Endothelial cell of umbilical vein (primary cell): ENCODE results near the gene ZNF366. TPM values are rescaled to one million over a fixed set of nuclear protein-coding genes. Genes with fewer than 3 reads are reported as not detected.

ENCODE experiments used
- BruUV-seq: library from RNA; stranded (reverse); fragments of 400-500 nt; replicated peaks from 2 replicates; lab custom pipeline; 2021; lab: Mats Ljungman, UMichigan
- CTCF ChIA-PET: fragments of 300-600, 350-600 bp; sonication (Branson Sonifier 250); formaldehyde crosslinking; loops from one replicate; lab custom pipeline; 2021; ENCODE audit warnings: antibody characterized with exemption, inconsistent platforms; lab: Charles Lee
- POLR2A ChIA-PET: fragments of 300-600, 350-600 bp; sonication (Branson Sonifier 250); formaldehyde crosslinking; loops from one replicate; lab custom pipeline; 2021; ENCODE audit warnings: antibody characterized with exemption, inconsistent platforms; lab: Charles Lee
- DNase-seq: peaks from one replicate; pipeline ENCODE4 v3.0.0-alpha.2; 2011; ENCODE audit warnings: low read depth, low spot score
- FAIRE-seq: peaks from 2 replicates; lab custom pipeline; 2011; peaks lifted over from hg19 to GRCh38; lab: Jason Lieb, UNC
- H2AFZ ChIP-seq: 2 replicates; pipeline ENCODE4 v1.6.0; 2012; ENCODE audit warnings: low read depth, low read length, control low read depth, inconsistent platforms
- H3K27ac ChIP-seq: 2 replicates; pipeline ENCODE4 v1.5.1; 2011; ENCODE audit warnings: low read depth, mild to moderate bottlenecking, control low read depth, low read length, moderate library complexity; ENCODE audit not compliant: insufficient read depth
- H3K27me3 ChIP-seq, 2 experiments: 2 replicates each; pipeline versions ENCODE4 v1.6.0 to v1.6.1; 2011; ENCODE audit warnings: low read length in 2 of 2, mixed read lengths in 1 of 2; ENCODE audit not compliant: control insufficient read depth in 2 of 2, insufficient read depth in 2 of 2
- H3K36me3 ChIP-seq, 2 experiments: 2 replicates in 1 of 2; 3 replicates in 1 of 2; pipeline ENCODE4 v1.5.1; 2011; ENCODE audit warnings: low read length in 2 of 2, mild to moderate bottlenecking in 1 of 2, moderate library complexity in 1 of 2; ENCODE audit not compliant: control insufficient read depth in 2 of 2, insufficient read depth in 2 of 2; ENCODE audit errors: extremely low read depth in 1 of 2
- H3K4me1 ChIP-seq: 3 replicates; pipeline ENCODE4 v1.5.1; 2011; ENCODE audit warnings: mild to moderate bottlenecking, low read length; ENCODE audit not compliant: control insufficient read depth, insufficient read depth; ENCODE audit errors: extremely low read depth
- H3K4me2 ChIP-seq: 2 replicates; pipeline ENCODE4 v1.6.1; 2011; ENCODE audit warnings: low read length, control low read depth, mixed read lengths; ENCODE audit not compliant: insufficient read depth
- H3K4me3 ChIP-seq, 3 experiments: fragments of 200-600 bp in 1 of 3; sonication (generic), shearing (Covaris generic) in 1 of 3; replicated peaks in 1 of 3; 2 replicates each; pipeline ENCODE4 v1.5.1; 2011 to 2016; ENCODE audit warnings: control low read depth in 3 of 3, low read length in 3 of 3, mild to moderate bottlenecking in 2 of 3, inconsistent platforms in 1 of 3, low read depth in 1 of 3, moderate library complexity in 1 of 3; ENCODE audit not compliant: insufficient read depth in 1 of 3
- H3K79me2 ChIP-seq: 2 replicates; pipeline ENCODE4 v1.6.0; 2012; ENCODE audit warnings: low read length, inconsistent platforms; ENCODE audit not compliant: control insufficient read depth, insufficient read depth
- H3K9ac ChIP-seq: replicated peaks from 2 replicates; pipeline ENCODE3; 2011; ENCODE audit warnings: low read length, control low read depth; ENCODE audit not compliant: insufficient read depth; ENCODE audit errors: extremely low read depth
- H3K9me1 ChIP-seq: replicated peaks from 3 replicates; pipeline ENCODE4 v1.6.0; 2011; ENCODE audit warnings: mild to moderate bottlenecking, low read length; ENCODE audit not compliant: control insufficient read depth, insufficient read depth; ENCODE audit errors: extremely low read depth
- H3K9me3 ChIP-seq: replicated peaks from 2 replicates; pipeline ENCODE4 v1.5.1; 2012; ENCODE audit warnings: low read length, inconsistent platforms; ENCODE audit not compliant: control insufficient read depth, insufficient read depth
- H4K20me1 ChIP-seq: replicated peaks from 2 replicates; pipeline ENCODE3; 2011; ENCODE audit warnings: mild to moderate bottlenecking, low read length; ENCODE audit not compliant: control insufficient read depth, insufficient read depth; ENCODE audit errors: extremely low read depth
- CTCF ChIP-seq, 2 donors: IDR thresholded peaks; 1 replicate in 1 of 2; 2 replicates in 1 of 2; pipeline ENCODE4 v1.5.1; 2011; ENCODE audit warnings: low read length in 2 of 2, mild to moderate bottlenecking in 2 of 2, moderate library complexity in 2 of 2, control low read depth in 1 of 2, inconsistent platforms in 1 of 2, low read depth in 1 of 2; ENCODE audit not compliant: insufficient read depth in 1 of 2; ENCODE audit errors: extremely low read depth in 1 of 2
- EZH2 ChIP-seq: IDR thresholded peaks from 2 replicates; pipeline ENCODE4 v1.6.1; 2012; ENCODE audit warnings: borderline replicate concordance, low read depth, mild to moderate bottlenecking, moderate library complexity, low read length, inconsistent platforms; ENCODE audit not compliant: severe bottlenecking
- FOS ChIP-seq: IDR thresholded peaks from 2 replicates; pipeline ENCODE4 v1.6.1; 2011; ENCODE audit warnings: mild to moderate bottlenecking, low read length, moderate library complexity, borderline replicate concordance; ENCODE audit not compliant: insufficient read depth
- GATA2 ChIP-seq: IDR thresholded peaks from 2 replicates; pipeline ENCODE4 v1.7.0; 2011; ENCODE audit warnings: low read depth, mild to moderate bottlenecking, moderate library complexity, mixed read lengths, low read length; ENCODE audit not compliant: insufficient read length, insufficient read depth
- JUN ChIP-seq: IDR thresholded peaks from 2 replicates; pipeline ENCODE4 v1.6.1; 2011; ENCODE audit warnings: borderline replicate concordance, low read depth; ENCODE audit not compliant: insufficient read length, insufficient read depth
- MAX ChIP-seq: IDR thresholded peaks from 2 replicates; pipeline ENCODE4 v1.6.1; 2011; ENCODE audit not compliant: insufficient read depth, insufficient read length
- MYC ChIP-seq: IDR thresholded peaks from one replicate; pipeline ENCODE4 v1.6.1; 2011; ENCODE audit warnings: mild to moderate bottlenecking, low read depth, low read length
- POLR2A ChIP-seq: IDR thresholded peaks from 2 replicates; pipeline ENCODE4 v1.6.1; 2012; ENCODE audit warnings: low read depth, mild to moderate bottlenecking, control low read depth, low read length
- POLR2AphosphoS5 ChIP-seq: IDR thresholded peaks from 2 replicates; pipeline ENCODE4 v1.6.1; 2012; ENCODE audit warnings: low read depth, mild to moderate bottlenecking, control low read depth, low read length, moderate library complexity; ENCODE audit not compliant: insufficient read depth
- dilution Hi-C: fragments of 300-500 bp; cut with MboI; formaldehyde crosslinking; loops from one replicate; pipeline ENCODE4 v1.15.0; 2019; ENCODE audit warnings: low sequenced_read_pairs; ENCODE audit not compliant: extremely low pct_ligation_motif_present
- intact Hi-C: fragments of 100-400 bp; cut with micrococcal nuclease; formaldehyde crosslinking; loops from one replicate; pipeline ENCODE4 v1.10.0; 2022
- polyA plus RNA-seq, 4 experiments: library from polyadenylated mRNA; depleted of rRNA in 3 of 4; stranded (reverse) in 3 of 4; unstranded in 1 of 4; fragments of >200 nt; gene quantifications; 2 replicates each; pipeline versions ENCODE4 v1.2.1 to v1.2.3, GENCODE V29; 2011 to 2012; ENCODE audit warnings: missing spikeins in 1 of 4
- total RNA-seq: library from RNA; stranded (reverse); gene quantifications from 2 replicates; pipeline ENCODE4 v1.2.3, GENCODE V29; 2021

Gene ZNF366
- total and polyA plus RNA-seq, 2 donors (not counting 3 experiments of a cell fraction or from before 2014, with no cell fraction given): 1.3 to 4.1 TPM

DNA sequence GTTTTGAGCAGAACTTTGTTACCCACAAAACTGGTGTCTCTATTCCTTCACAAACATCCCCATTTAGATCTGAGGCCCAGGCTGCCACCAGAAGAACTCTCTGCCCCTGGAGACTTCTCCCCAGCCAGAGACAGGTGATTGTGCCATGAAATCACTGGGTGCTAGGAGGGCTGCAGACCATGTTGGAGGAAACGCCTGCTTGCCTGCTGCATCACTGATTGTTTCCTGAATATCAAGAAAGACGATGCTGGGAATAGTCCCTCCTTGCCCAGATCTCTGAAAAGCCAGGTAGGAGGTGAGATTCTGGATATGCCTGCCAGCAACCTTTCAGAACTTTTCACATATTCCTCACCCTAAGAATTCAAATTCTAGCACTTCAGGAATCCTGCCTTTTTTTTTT lies 8.1 kb downstream of the ZNF366 start:
- Histone ChIP-seq H3K79me2 (no peaks in the 10 kb centered on the region), H3K27ac (no peak overlapping the region), H3K4me1 (peaks cover 27% of the 10 kb centered on the region), H3K36me3 (no peaks in the 10 kb centered on the region), H3K9me3 (no peaks in the 10 kb centered on the region), H3K4me2 (no peak overlapping the region), H2AFZ (peak overlapping the region; percentile 48), H3K27me3 (no peaks in the 10 kb centered on the region), H3K9ac (no peak overlapping the region), H3K9me1 (no peaks in the 10 kb centered on the region), H3K4me3 (no peak overlapping the region), H4K20me1 (no peaks in the 10 kb centered on the region)
- DNase-seq (no peak), FAIRE-seq (no peak)
- intact Hi-C loops (loop anchor here (2.0 kb wide), 1 partner anchor 46 kb away; no protein-coding TSS in a partner anchor), dilution Hi-C loops (no loop called here)
- TF ChIP-seq MAX (no peak), EZH2 (no peak), POLR2A (no peak), MYC (no peak), GATA2 (no peak), POLR2AphosphoS5 (no peak), JUN (no peak), FOS (no peak), CTCF (IDR thresholded peaks at IDR 0.05; ENCODE audit: extremely low read depth in 1 of 2, insufficient read depth in 1 of 2, low read depth in 1 of 2, low read length in 2 of 2) (no peak)
- BruUV-seq: no TSS peak
- ChIA-PET CTCF (no interaction called here), POLR2A (no interaction called here)
